ENCODE results near the gene CNKSR3.

The CNKSR3 gene

GRCh38 chr6:154488802-154489437 lies 21.6 kb downstream of the CNKSR3 start:
- TF ChIP-seq, protein P1, sequence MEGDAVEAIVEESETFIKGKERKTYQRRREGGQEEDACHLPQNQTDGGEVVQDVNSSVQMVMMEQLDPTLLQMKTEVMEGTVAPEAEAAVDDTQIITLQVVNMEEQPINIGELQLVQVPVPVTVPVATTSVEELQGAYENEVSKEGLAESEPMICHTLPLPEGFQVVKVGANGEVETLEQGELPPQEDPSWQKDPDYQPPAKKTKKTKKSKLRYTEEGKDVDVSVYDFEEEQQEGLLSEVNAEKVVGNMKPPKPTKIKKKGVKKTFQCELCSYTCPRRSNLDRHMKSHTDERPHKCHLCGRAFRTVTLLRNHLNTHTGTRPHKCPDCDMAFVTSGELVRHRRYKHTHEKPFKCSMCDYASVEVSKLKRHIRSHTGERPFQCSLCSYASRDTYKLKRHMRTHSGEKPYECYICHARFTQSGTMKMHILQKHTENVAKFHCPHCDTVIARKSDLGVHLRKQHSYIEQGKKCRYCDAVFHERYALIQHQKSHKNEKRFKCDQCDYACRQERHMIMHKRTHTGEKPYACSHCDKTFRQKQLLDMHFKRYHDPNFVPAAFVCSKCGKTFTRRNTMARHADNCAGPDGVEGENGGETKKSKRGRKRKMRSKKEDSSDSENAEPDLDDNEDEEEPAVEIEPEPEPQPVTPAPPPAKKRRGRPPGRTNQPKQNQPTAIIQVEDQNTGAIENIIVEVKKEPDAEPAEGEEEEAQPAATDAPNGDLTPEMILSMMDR (IDR thresholded peaks at IDR 0.05; ENCODE audit: control insufficient read depth, extremely low read depth, insufficient read depth): no peak
- no peak overlapping the region for H3K4me3 ChIP-seq (ENCODE audit: low read depth, low read length)
- DNase-seq (ENCODE audit: low read depth): peak; percentile 15

- no peak overlapping the region for H3K4me3 ChIP-seq (ENCODE audit: low read depth, low read length)
- TF ChIP-seq, protein P1 (IDR thresholded peaks at IDR 0.05; ENCODE audit: control insufficient read depth, extremely low read depth, insufficient read depth): no peak
- no peak for DNase-seq (ENCODE audit: low read depth)
These were observed 22.3 kb downstream of the CNKSR3 start for GRCh38 chr6:154488248-154488593.

GRCh38 chr6:154487367-154488247 lies 22.9 kb downstream of the CNKSR3 start:
- TF ChIP-seq, protein P1 (IDR thresholded peaks at IDR 0.05; ENCODE audit: control insufficient read depth, extremely low read depth, insufficient read depth): no peak
- DNase-seq (ENCODE audit: low read depth): peak; percentile 83
- H3K4me3 ChIP-seq (ENCODE audit: low read depth, low read length): peak overlapping the region; percentile 14; the same call in 1 of the 2 replicates

DNA sequence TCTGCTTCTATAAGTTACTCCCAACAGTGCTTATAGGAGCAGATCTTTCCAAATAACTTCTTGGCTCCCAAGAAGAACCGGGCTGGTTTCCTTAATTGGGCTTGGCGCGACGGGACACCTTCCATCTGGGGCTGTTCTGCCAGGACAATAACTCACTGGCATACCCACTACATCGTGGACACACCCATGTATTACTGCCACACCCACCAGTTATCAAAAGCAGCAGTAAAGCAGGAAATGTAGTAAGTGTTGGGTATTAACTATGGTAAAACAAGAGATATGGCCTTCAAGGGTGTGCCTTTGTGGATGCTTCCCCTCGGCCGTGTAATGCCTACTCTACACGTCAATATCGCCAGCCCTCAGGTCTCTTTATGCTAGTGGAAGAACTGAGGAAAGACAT lies 24.7 kb downstream of the CNKSR3 start:
- TF ChIP-seq, protein P1 (IDR thresholded peaks at IDR 0.05; ENCODE audit: control insufficient read depth, extremely low read depth, insufficient read depth): no peak
- DNase-seq (ENCODE audit: low read depth): peak; percentile 38
- no peak overlapping the region for H3K4me3 ChIP-seq (ENCODE audit: low read depth, low read length)

- no peak overlapping the region for H3K4me3 ChIP-seq (ENCODE audit: low read depth, low read length)
- DNase-seq (ENCODE audit: low read depth): no peak
- TF ChIP-seq, protein P1 (IDR thresholded peaks at IDR 0.05; ENCODE audit: control insufficient read depth, extremely low read depth, insufficient read depth): no peak
These were observed 25.5 kb downstream of the CNKSR3 start for GRCh38 chr6:154484942-154485341.

- TF ChIP-seq, protein P1 (IDR thresholded peaks at IDR 0.05; ENCODE audit: control insufficient read depth, extremely low read depth, insufficient read depth): no peak
- DNase-seq (ENCODE audit: low read depth): no peak
- no peak overlapping the region for H3K4me3 ChIP-seq (ENCODE audit: low read depth, low read length)
These were observed 27.6 kb downstream of the CNKSR3 start for GRCh38 chr6:154482858-154483257.

Data from LNCaP clone FGC (cell line).